Measurements from ENCODE around the gene SRBD1.

Gene SRBD1

GRCh38 chr2:45622336-45623075, 11.4 kb upstream of the SRBD1 start:
- DNase-seq (ENCODE audit: low read depth) = no peak
- H3K4me3 ChIP-seq (ENCODE audit: low read depth, low read length) = no peak overlapping the region
- no peak for TF ChIP-seq CTCF (conservative IDR thresholded peaks at IDR 0.05; ENCODE audit: low read depth, low read length)

- TF ChIP-seq CTCF (conservative IDR thresholded peaks at IDR 0.05; ENCODE audit: low read depth, low read length) = no peak
- no peak overlapping the region for H3K4me3 ChIP-seq (ENCODE audit: low read depth, low read length)
- DNase-seq (ENCODE audit: low read depth) = no peak
Measured at GRCh38 chr2:45617496-45617895, 6.4 kb upstream of the SRBD1 start.

GRCh38 chr2:45616658-45617411, 5.8 kb upstream of the SRBD1 start:
- no peak overlapping the region for H3K4me3 ChIP-seq (ENCODE audit: low read depth, low read length)
- peak; percentile 64 for DNase-seq (ENCODE audit: low read depth)
- TF ChIP-seq CTCF (conservative IDR thresholded peaks at IDR 0.05; ENCODE audit: low read depth, low read length) = no peak

- DNase-seq (ENCODE audit: low read depth) = no peak
- TF ChIP-seq CTCF (conservative IDR thresholded peaks at IDR 0.05; ENCODE audit: low read depth, low read length) = no peak
- H3K4me3 ChIP-seq (ENCODE audit: low read depth, low read length) = no peak overlapping the region
Measured at GRCh38 chr2:45614871-45615415, 3.9 kb upstream of the SRBD1 start.

GRCh38 chr2:45614330-45614729, 3.3 kb upstream of the SRBD1 start:
- DNase-seq (ENCODE audit: low read depth) = no peak
- no peak for TF ChIP-seq CTCF (conservative IDR thresholded peaks at IDR 0.05; ENCODE audit: low read depth, low read length)

GRCh38 chr2:45612731-45613130, 1.7 kb upstream of the SRBD1 start:
- DNase-seq (ENCODE audit: low read depth) = peak; percentile 17
- no peak overlapping the region for H3K4me3 ChIP-seq (ENCODE audit: low read depth, low read length)
- no peak for TF ChIP-seq CTCF (conservative IDR thresholded peaks at IDR 0.05; ENCODE audit: low read depth, low read length)

More at GRCh38 chr2:45614330-45614729, 3.3 kb upstream of the SRBD1 start:
- H3K4me3 ChIP-seq (ENCODE audit: low read depth, low read length) = no peak overlapping the region
